Neutrophil (primary cell): ENCODE data around the gene ANKHD1.

Source experiments
- H3K27ac ChIP-seq: fragments of 200-600 bp; sonication (generic); 2 replicates; pipeline ENCODE4 v1.5.1; 2016; ENCODE audit warnings: mild to moderate bottlenecking, moderate library complexity
- H3K27me3 ChIP-seq: fragments of 200-600 bp; sonication (generic); 2 replicates; pipeline ENCODE4 v1.6.0; 2016; ENCODE audit warnings: mild to moderate bottlenecking
- H3K36me3 ChIP-seq: fragments of 200-600 bp; sonication (generic); 2 replicates; pipeline ENCODE4 v1.5.1; 2017
- H3K4me1 ChIP-seq, 2 experiments: fragments of 200-600 bp in 1 of 2; sonication (generic) in 1 of 2; 1 replicate in 1 of 2; 2 replicates in 1 of 2; pipeline versions ENCODE4 v1.5.1 to v1.6.1; 2013 to 2016; ENCODE audit warnings: low read depth in 1 of 2, low read length in 1 of 2, mild to moderate bottlenecking in 1 of 2, moderate library complexity in 1 of 2; ENCODE audit not compliant: control insufficient read depth in 1 of 2, insufficient read depth in 1 of 2
- H3K4me3 ChIP-seq, 2 experiments: fragments of 200-600 bp in 1 of 2; sonication (generic) in 1 of 2; 1 replicate in 1 of 2; 2 replicates in 1 of 2; pipeline ENCODE4 v1.5.1; 2013 to 2016; ENCODE audit warnings: low read depth in 1 of 2, low read length in 1 of 2, mild to moderate bottlenecking in 1 of 2, moderate library complexity in 1 of 2
- H3K9me3 ChIP-seq: fragments of 200-600 bp; sonication (generic); 2 replicates; pipeline ENCODE4 v1.5.1; 2016
- TF ChIP-seq, protein P1 (sequence below): fragments of 200-600 bp; sonication (generic); IDR thresholded peaks from 2 replicates; pipeline ENCODE4 v1.5.1; 2016; ENCODE audit warnings: antibody characterized with exemption

ANKHD1 gene

DNA sequence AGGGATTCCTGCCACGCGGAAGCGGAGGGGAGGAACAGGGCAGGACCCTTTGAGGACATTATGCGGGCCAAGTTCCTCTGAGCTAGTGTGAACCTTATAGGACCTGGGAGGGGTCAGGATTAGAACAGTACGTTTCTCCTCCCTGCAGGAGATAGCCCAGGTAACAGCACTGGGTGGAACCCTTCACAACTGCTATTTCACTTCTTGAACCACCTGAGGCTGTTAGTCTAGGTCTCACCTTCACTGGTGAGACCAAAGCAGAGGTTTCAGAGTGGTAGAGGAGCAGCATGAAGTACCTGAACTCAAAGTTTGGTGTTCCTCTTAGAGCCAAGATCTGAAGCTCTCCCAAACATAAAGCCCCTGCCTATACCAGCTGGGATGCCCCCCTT is 146.7 kb downstream of the ANKHD1 start:
- peaks cover 46% of the 10 kb centered on the region for H3K36me3 ChIP-seq
- TF ChIP-seq, protein P1, sequence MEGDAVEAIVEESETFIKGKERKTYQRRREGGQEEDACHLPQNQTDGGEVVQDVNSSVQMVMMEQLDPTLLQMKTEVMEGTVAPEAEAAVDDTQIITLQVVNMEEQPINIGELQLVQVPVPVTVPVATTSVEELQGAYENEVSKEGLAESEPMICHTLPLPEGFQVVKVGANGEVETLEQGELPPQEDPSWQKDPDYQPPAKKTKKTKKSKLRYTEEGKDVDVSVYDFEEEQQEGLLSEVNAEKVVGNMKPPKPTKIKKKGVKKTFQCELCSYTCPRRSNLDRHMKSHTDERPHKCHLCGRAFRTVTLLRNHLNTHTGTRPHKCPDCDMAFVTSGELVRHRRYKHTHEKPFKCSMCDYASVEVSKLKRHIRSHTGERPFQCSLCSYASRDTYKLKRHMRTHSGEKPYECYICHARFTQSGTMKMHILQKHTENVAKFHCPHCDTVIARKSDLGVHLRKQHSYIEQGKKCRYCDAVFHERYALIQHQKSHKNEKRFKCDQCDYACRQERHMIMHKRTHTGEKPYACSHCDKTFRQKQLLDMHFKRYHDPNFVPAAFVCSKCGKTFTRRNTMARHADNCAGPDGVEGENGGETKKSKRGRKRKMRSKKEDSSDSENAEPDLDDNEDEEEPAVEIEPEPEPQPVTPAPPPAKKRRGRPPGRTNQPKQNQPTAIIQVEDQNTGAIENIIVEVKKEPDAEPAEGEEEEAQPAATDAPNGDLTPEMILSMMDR, result no peak
- H3K27me3 ChIP-seq, result no peaks in the 10 kb centered on the region
- no peaks in the 10 kb centered on the region for H3K9me3 ChIP-seq
- peak overlapping the region; percentile 63 to 78 for H3K4me3 ChIP-seq
- peak overlapping the region; percentile 97 for H3K27ac ChIP-seq
- peaks cover 49 to 51% of the 10 kb centered on the region in 2 experiments for H3K4me1 ChIP-seq

DNA sequence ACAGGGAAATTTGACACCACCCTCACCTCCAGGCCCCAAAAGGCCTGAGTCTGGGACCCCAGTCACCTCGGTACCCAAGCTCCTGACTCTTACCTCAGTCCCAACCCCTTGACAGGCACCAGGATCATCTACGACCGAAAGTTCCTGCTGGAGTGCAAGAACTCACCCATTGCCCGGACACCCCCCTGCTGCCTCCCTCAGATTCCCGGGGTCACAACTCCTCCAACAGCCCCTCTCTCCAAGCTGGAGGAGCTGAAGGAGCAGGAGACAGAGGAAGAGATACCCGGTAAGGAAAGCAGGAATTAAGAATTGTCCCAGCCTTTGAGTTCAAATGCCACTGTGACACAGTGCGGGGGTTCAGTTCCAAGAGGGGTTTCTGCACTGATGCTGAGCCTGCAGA is 147.2 kb downstream of the ANKHD1 start:
- peak overlapping the region; percentile 97 for H3K27ac ChIP-seq
- H3K4me3 ChIP-seq, result peak overlapping the region; percentile 63 to 78
- TF ChIP-seq, protein P1, result no peak
- H3K27me3 ChIP-seq, result no peaks in the 10 kb centered on the region
- peaks cover 44% of the 10 kb centered on the region for H3K36me3 ChIP-seq
- H3K9me3 ChIP-seq, result no peaks in the 10 kb centered on the region
- H3K4me1 ChIP-seq, result peaks cover 54 to 56% of the 10 kb centered on the region in 2 experiments

DNA sequence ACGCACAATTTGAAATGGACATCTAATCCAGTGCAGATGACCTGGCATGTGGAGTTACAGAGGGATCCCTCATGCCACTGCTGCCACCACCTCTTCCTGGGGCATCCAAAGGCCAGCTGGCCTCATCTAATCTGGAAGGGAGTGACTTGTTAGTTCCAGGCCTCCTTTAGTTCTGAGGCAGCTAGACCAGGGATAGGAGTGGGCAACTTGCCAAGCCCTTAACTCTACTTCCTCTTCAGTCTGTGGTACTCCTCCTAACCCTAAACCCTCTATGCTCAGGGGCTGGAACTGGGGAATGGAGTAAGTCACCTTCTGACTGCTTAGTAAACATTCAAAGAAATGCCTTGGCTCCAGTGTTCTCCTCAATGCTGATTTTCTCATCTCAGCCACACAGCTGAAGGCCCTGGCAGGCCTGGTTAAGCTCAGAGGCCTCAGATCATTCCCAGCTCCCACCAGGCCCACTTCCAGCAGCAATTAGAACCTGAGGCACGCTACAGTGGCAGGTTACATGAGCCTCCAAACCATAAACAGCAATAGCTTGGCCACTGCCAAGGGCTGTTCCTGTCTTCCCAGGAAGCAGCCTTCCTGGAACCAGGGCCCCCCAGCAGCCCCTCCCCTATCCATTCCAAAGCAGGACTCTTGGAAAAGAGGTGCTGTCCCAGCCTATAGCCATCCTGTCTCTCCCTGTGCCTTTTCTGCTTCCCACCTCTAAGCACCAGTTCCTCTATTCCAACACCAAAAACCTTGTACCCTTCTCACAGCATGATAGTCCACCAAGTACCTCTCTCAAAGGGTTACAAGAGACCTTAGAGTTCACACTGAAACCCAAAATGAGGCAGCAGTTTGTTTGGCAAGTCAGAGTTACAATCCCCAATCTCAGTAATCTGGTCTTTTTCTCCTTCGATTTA is 147.9 kb downstream of the ANKHD1 start:
- H3K4me3 ChIP-seq, result peak overlapping the region in 1 of 2 experiments; percentile 78
- H3K9me3 ChIP-seq, result no peaks in the 10 kb centered on the region
- H3K27ac ChIP-seq, result peak overlapping the region; percentile 97
- TF ChIP-seq, protein P1, result no peak
- peaks cover 37% of the 10 kb centered on the region for H3K36me3 ChIP-seq
- H3K27me3 ChIP-seq, result no peaks in the 10 kb centered on the region
- H3K4me1 ChIP-seq, result peaks cover 61 to 63% of the 10 kb centered on the region in 2 experiments

DNA sequence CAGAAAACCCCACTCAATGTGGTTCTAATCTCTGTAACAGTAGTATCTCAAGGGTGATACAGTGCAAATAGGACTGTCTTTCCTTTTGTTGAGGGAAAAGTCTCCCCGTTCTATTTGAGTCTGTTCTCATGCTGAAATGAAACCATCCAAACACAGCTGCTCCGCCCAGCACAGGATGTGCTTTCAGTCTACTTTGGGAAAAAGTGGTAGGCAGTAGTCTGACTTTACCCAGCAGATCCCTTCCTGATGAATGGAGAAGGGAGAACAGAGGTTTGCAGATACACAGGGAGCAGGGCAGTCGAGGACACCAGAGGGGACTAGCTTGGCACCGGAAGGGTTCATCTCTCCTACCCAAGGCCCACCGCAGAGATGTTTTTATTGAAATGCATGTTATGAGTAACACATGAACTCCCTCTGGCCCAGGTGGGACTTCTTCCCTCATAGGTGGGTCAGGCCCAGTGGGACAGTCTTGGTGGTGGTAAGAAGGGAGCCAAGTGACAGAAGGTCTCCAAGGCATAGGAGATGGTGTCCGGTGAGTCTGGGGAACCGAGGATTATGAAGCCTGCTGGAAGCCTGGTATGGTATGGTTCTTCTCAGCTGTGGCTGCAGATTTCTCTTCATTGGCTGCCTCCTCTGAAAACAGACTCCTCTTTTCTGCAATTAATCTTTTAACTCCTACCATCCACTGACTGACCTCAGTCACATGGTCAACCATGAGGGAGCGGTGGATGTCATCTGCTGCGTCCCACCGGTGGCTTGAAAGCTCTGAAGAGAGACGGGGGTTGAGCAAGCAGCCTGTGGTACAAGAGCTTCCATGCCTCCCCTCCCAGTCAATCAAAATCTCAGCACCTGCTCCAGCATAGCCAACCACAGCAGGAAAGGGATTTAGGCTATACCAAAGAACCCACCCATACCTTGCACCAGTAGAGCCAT is 148.8 kb downstream of the ANKHD1 start:
- peaks cover 33% of the 10 kb centered on the region for H3K36me3 ChIP-seq
- H3K4me3 ChIP-seq, result no peak overlapping the region
- no peaks in the 10 kb centered on the region for H3K27me3 ChIP-seq
- peaks cover 70 to 72% of the 10 kb centered on the region in 2 experiments for H3K4me1 ChIP-seq
- H3K9me3 ChIP-seq, result no peaks in the 10 kb centered on the region
- TF ChIP-seq, protein P1, result no peak
- H3K27ac ChIP-seq, result peak overlapping the region; percentile 97

DNA sequence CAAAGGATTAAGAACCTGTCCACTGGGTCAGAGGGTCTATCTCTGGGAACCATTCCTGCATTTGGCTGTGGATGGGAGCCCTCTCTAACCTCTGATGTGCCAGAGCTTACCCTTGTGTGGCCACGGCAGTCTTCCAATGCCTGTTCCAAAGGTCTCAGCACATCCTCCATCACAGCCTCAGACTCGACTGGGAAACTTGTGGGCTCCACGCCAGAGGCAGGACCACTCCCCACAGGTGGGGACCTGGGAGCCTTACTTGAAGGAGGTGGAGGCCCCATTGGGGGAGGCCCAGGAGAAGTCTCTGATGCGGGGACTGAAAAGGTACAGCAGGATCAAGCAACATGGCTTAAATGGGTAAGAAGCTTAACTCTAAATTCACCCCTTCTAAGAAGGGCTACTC is 150.2 kb downstream of the ANKHD1 start:
- Histone ChIP-seq H3K9me3 (no peaks in the 10 kb centered on the region), H3K27me3 (no peaks in the 10 kb centered on the region), H3K27ac (peak overlapping the region; percentile 97), H3K4me1 (peaks cover 74 to 75% of the 10 kb centered on the region in 2 experiments), H3K36me3 (peaks cover 33% of the 10 kb centered on the region), H3K4me3 (no peak overlapping the region)
- TF ChIP-seq, protein P1, result no peak
